Adipocyte (in vitro differentiated cells): ENCODE data around the gene RAPGEF5.
"Not testable (repeated sequence)": the region's sequence is repeated elsewhere in the genome, so short reads cannot be mapped to it uniquely, and the experiment has no call there.

Experiments
- DNase-seq: peaks from one replicate; pipeline ENCODE4 v3.0.0-alpha.2; 2015; ENCODE audit warnings: low read depth
- H3K27me3 ChIP-seq: replicated peaks from 2 replicates; pipeline ENCODE4 v1.7.0; 2013; ENCODE audit warnings: mild to moderate bottlenecking, low read length, moderate library complexity; ENCODE audit not compliant: control insufficient read depth, insufficient read depth
- H3K36me3 ChIP-seq: 2 replicates; pipeline ENCODE4 v1.7.0; 2013; ENCODE audit warnings: low read length, mild to moderate bottlenecking, moderate library complexity; ENCODE audit not compliant: control insufficient read depth, insufficient read depth, severe bottlenecking
- H3K4me1 ChIP-seq: 2 replicates; pipeline ENCODE4 v1.7.0; 2013; ENCODE audit warnings: mild to moderate bottlenecking, low read length, moderate library complexity; ENCODE audit not compliant: control insufficient read depth, insufficient read depth
- H3K4me3 ChIP-seq: 2 replicates; pipeline ENCODE4 v1.7.0; 2013; ENCODE audit warnings: mild to moderate bottlenecking, low read length, moderate library complexity
- H3K9ac ChIP-seq: 2 replicates; pipeline ENCODE4 v1.7.0; 2013; ENCODE audit warnings: mild to moderate bottlenecking, low read length, moderate library complexity
- H3K9me3 ChIP-seq: 2 replicates; pipeline ENCODE4 v1.7.0; 2013; ENCODE audit warnings: mild to moderate bottlenecking, low read length, moderate library complexity; ENCODE audit not compliant: control insufficient read depth

Gene RAPGEF5

DNA sequence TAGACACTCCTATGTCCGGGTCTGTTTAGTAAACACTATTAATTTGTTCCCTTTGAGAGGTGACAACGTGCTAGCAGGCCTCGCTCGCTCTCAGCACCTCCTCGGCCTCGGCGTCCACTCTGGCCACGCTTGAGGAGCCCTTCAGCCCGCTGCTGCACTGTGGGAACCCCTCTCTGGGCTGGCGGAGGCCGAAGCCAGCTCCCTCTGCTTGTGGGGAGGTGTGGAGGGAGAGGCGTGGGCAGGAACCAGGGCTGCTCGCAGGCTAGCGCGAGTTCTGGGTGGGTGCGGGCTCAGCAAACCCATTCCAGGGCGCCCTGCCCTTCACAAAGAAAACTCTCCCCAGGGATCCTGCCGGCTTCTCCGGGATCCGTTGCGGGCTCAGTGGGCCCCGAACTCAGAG is 266.8 kb downstream of the RAPGEF5 start:
- H3K4me1 ChIP-seq, result peaks cover 17% of the 10 kb centered on the region
- peaks cover 7% of the 10 kb centered on the region for H3K27me3 ChIP-seq
- no peaks in the 10 kb centered on the region for H3K9me3 ChIP-seq
- no peak for DNase-seq
- H3K4me3 ChIP-seq, result no peak overlapping the region
- no peaks in the 10 kb centered on the region for H3K36me3 ChIP-seq
- no peak overlapping the region for H3K9ac ChIP-seq

DNA sequence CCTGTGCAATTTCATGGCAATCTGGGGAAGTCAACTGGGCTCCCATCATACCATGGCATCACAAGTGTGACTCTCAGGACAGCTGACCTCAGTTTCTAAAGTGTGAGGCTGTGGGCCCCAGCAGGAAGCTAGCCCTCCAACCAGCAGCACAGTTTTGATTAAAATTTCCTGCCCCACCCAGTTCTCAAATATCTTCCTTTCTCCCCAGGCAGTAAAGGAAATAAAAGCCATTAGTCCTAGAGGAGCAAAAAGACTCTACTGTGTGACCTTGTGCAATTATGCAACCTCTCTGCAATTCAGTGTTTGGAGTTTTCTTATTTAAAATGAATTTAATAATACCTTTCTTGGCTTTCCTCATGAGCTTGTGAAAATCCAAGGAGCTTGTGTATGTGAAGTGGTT is 268.1 kb downstream of the RAPGEF5 start:
- Histone ChIP-seq H3K36me3 (no peaks in the 10 kb centered on the region), H3K9ac (no peak overlapping the region), H3K9me3 (no peaks in the 10 kb centered on the region), H3K4me1 (peaks cover 13% of the 10 kb centered on the region), H3K27me3 (peaks cover 7% of the 10 kb centered on the region), H3K4me3 (no peak overlapping the region)
- peak; percentile 4 for DNase-seq

DNA sequence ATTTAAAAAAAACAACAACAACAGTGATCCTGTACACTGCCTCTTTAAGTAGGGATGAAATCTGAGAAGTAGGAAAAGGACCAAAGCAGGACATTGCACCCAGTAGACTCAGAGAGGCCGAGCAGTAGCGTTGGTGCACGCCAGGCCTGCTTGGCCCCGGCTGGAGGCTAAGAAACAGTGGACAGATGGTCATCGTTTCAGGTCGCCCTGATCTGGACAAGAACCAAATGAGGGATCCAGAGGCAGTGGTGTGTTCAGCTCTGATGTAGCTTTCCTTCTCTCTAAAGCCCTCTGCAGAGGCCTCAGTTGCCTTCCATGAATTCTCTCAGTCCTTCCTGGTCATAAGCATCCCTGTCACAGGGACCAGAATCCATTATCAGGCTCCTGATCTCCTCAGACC is 269.1 kb downstream of the RAPGEF5 start:
- DNase-seq, result no peak
- Histone ChIP-seq H3K9me3 (no peaks in the 10 kb centered on the region), H3K27me3 (peaks cover 7% of the 10 kb centered on the region), H3K9ac (no peak overlapping the region), H3K4me3 (no peak overlapping the region), H3K4me1 (peaks cover 5% of the 10 kb centered on the region), H3K36me3 (no peaks in the 10 kb centered on the region)

DNA sequence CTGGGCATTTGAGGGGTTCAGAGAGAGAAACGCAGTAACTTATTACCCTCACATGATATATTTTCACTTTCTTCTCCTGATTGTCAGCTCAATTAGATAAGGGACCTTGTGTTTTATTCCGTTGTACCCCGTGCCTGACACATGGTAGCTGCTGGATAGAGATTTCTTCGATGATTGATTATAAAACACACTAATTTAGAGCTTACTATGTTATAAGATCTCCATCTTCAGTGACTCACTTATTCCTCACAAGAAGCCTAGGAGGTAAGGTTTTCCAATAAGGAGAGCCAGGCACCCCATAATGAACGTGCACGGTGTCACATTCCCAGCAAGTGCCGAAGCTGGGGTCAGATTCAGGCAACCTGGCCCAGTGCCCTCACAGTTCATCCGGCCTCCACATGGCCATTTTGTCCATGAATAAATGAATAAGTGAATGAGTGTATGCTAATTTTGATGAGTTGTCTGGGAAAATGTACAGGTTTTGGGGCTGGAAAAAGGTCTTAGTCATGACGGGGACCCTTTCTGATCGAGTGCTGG is 273.2 kb downstream of the RAPGEF5 start:
- peaks cover 6% of the 10 kb centered on the region for H3K4me1 ChIP-seq
- H3K9ac ChIP-seq, result peak overlapping the region; percentile 94
- H3K9me3 ChIP-seq, result peaks cover 2% of the 10 kb centered on the region
- peaks cover 4% of the 10 kb centered on the region for H3K27me3 ChIP-seq
- peak; percentile 31 for DNase-seq
- no peaks in the 10 kb centered on the region for H3K36me3 ChIP-seq
- peak overlapping the region; percentile 96 for H3K4me3 ChIP-seq

DNA sequence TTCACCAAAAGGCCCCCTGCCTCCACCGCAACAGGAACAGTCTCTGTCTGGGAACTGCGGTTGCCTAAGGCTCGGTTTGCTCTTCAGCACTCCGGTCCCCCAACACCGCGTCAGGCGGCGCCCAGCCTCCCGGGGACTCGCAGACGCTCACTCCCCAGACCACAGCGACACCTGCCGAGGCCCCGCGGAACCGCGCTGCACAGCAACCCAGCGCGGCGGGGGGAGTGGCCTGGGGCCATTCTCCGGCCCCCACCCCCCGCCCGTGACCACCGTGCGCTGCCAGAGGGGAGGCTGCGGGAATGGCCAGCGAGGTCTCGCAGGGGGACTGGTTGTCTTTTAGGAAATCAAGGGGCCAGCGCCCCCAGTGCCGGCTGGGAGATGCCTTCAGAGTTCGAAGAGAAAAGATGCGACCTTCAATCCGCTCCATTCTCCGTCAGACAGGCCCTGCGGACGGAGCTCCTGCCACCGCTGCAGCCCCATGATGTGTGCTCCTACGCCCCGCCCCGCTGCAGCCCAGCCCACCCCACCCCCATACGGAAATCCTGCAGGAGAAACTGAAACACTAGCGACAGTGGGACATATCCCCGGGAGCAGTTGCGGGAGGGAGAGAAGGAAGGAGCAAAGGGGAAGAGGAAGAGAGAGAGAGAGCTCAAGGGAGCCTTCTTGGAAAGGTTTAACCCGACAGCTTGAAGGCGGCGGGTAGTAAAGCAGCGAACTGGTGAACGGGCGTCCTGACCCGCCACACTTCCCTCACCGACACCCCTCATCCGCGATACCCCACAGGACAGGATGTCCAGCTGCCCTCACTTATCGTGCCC is 273.9 kb downstream of the RAPGEF5 start:
- H3K36me3 ChIP-seq, result no peaks in the 10 kb centered on the region

DNA sequence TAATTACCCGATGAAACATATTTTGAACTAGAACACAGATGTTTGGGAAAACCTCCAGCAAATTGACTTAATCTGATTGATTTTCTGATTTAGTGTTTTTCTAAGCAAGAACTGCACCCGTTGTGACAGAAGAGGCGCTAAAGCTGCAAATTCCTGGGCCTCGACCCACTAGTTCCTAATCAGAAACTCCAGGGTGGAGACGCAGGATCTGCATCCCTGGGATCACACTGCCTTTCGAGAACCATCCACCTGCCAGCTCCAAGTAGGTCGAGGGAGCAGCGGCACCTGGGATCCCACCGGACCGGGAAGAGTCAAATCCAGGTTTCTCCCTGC is 274.4 kb downstream of the RAPGEF5 start:
- peak overlapping the region; percentile 96 for H3K4me3 ChIP-seq

More for the DNA sequence above, 273.9 kb downstream of the RAPGEF5 start:
- DNase-seq, result peak; percentile 95
- H3K4me3 ChIP-seq, result peak overlapping the region; percentile 96
- H3K4me1 ChIP-seq, result peaks cover 6% of the 10 kb centered on the region
- peaks cover 9% of the 10 kb centered on the region for H3K27me3 ChIP-seq
- H3K9me3 ChIP-seq, result peaks cover 2% of the 10 kb centered on the region
- H3K9ac ChIP-seq, result peak overlapping the region; percentile 94

DNA sequence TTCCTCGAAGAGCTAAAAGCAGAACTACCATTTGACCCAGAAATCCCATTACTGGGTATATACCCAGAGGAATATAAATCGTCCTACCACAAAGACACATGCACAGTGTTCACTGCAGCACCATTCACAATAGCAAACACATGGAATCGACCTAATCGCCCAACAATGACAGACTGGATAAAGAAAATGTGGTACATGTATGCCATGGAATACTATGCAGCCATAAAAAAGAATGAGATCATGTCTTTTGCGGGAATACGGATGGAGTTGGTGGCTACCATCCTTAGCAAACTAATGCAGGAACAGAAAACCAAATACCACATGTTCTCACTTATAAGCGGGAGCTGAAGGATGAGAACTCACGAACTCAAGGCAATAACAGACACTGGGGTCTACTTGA is 276.7 kb downstream of the RAPGEF5 start:
- not testable (repeated sequence) for H3K9me3 ChIP-seq, H3K4me1 ChIP-seq, H3K9ac ChIP-seq, H3K4me3 ChIP-seq, DNase-seq, H3K36me3 ChIP-seq
- H3K27me3 ChIP-seq, result peaks cover 23% of the 10 kb centered on the region

More for the DNA sequence above, 274.4 kb downstream of the RAPGEF5 start:
- no peak for DNase-seq
- H3K36me3 ChIP-seq, result no peaks in the 10 kb centered on the region
- peaks cover 15% of the 10 kb centered on the region for H3K27me3 ChIP-seq
- H3K9ac ChIP-seq, result peak overlapping the region; percentile 94
- H3K9me3 ChIP-seq, result peaks cover 2% of the 10 kb centered on the region
- peaks cover 6% of the 10 kb centered on the region for H3K4me1 ChIP-seq

DNA sequence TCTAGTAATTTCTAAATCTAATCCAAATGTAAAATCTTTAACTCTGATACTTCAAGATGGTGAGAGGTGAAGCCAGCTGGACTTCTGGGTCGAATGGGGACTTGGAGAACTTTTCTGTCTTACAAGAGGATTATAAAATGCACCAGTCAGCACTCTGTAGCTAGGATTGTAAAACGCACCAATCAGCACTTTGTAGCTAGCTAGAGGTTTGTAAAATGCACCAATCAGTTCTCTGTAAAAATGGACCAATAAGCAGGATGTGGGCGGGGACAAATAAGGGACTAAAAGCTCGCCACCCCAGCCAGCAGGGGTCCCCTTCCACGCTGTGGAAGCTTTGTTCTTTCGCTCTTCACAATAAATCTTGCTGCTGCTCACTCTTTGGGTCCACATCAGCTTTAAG is 278.1 kb downstream of the RAPGEF5 start:
- peaks cover 26% of the 10 kb centered on the region for H3K27me3 ChIP-seq

DNA sequence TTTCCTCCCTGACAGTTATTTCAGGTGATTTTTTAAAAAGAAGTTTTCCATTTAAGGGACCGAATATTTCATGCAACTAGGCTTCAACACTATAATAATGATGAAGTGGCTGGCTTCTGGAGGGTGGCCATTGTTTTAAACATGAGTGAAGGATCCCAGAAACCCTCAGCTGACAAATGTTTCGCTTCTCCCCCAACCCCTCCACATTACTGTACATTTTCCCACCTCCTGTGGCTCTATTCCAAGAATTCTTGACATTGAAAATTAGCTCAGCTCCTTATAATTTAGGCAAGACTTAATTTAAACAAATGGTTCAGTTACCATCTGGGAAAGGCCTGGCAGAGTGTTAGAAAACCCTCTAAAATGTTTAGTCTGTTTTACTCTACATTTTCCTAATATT is 281.4 kb downstream of the RAPGEF5 start:
- H3K27me3 ChIP-seq, result peaks cover 26% of the 10 kb centered on the region
- H3K4me3 ChIP-seq, result no peak overlapping the region

More for the DNA sequence above, 278.1 kb downstream of the RAPGEF5 start:
- not testable (repeated sequence) for DNase-seq, H3K4me3 ChIP-seq, H3K9ac ChIP-seq, H3K36me3 ChIP-seq, H3K9me3 ChIP-seq, H3K4me1 ChIP-seq

DNA sequence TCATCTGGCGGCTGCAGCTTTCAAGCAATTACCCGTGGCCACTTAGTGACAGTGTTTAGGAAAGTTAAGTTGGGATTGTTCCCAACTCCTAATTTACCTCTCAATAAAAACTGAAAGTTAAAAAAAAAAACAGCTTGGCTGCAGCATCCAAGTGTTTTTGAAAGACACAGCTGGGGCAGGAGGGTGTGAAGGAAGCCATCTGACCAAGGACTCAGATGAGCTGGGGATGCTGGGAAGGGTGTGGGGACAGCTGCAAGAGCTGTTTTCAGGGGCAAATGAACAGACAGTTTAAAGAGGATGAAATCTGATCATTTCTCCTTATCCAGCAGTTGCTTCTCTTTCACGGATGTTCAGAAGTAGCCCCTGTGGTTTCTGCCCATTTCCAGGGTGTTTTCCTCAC is 282.1 kb downstream of the RAPGEF5 start:
- Histone ChIP-seq H3K4me3 (no peak overlapping the region), H3K27me3 (peaks cover 26% of the 10 kb centered on the region), H3K9me3 (no peaks in the 10 kb centered on the region), H3K9ac (no peak overlapping the region), H3K4me1 (no peaks in the 10 kb centered on the region), H3K36me3 (no peaks in the 10 kb centered on the region)
- no peak for DNase-seq

More for the DNA sequence above, 281.4 kb downstream of the RAPGEF5 start:
- no peak for DNase-seq
- Histone ChIP-seq H3K36me3 (no peaks in the 10 kb centered on the region), H3K9ac (no peak overlapping the region), H3K4me1 (no peaks in the 10 kb centered on the region), H3K9me3 (peaks cover 2% of the 10 kb centered on the region)
